NT2/D1 (cell line): Measurements from ENCODE around the gene LRMDA.
"Not testable (repeated sequence)": the region's sequence is repeated elsewhere in the genome, so short reads cannot be mapped to it uniquely, and the experiment has no call there.

Experiments used
- DNase-seq: peaks from one replicate; pipeline ENCODE4 v3.0.0-alpha.2; 2011; ENCODE audit warnings: low read depth, low spot score
- H3K27me3 ChIP-seq: 2 replicates; pipeline ENCODE4 v1.6.0; 2011; ENCODE audit warnings: mild to moderate bottlenecking; ENCODE audit not compliant: insufficient read length, insufficient read depth
- H3K36me3 ChIP-seq: 2 replicates; pipeline ENCODE4 v1.6.1; 2011; ENCODE audit warnings: mild to moderate bottlenecking, low read length, mixed read lengths; ENCODE audit not compliant: insufficient read depth, insufficient read length
- H3K4me1 ChIP-seq: 2 replicates; pipeline ENCODE4 v1.5.1; 2011; ENCODE audit not compliant: insufficient read depth, insufficient read length
- H3K4me3 ChIP-seq: 2 replicates; pipeline ENCODE4 v1.5.1; 2011; ENCODE audit warnings: low read depth; ENCODE audit not compliant: insufficient read length
- H3K9ac ChIP-seq: 2 replicates; pipeline ENCODE4 v1.6.0; 2011; ENCODE audit warnings: low read depth; ENCODE audit not compliant: insufficient read length
- H3K9me3 ChIP-seq: 2 replicates; pipeline ENCODE4 v1.5.1; 2011; ENCODE audit warnings: mild to moderate bottlenecking, low read length; ENCODE audit not compliant: insufficient read depth
- SUZ12 ChIP-seq: IDR thresholded peaks from 2 replicates; pipeline ENCODE4 v1.6.1; 2011; ENCODE audit not compliant: insufficient read length, insufficient read depth; ENCODE audit errors: extremely low read depth
- YY1 ChIP-seq: IDR thresholded peaks from 2 replicates; pipeline ENCODE4 v1.6.1; 2011; ENCODE audit not compliant: insufficient read length, insufficient read depth
- ZNF274 ChIP-seq: IDR thresholded peaks from 2 replicates; pipeline ENCODE4 v1.6.1; 2011; ENCODE audit warnings: mild to moderate bottlenecking, low read depth, low read length

Gene LRMDA

GRCh38 chr10:75596930-75597620 lies 165.7 kb downstream of the LRMDA start:
- Histone ChIP-seq H3K27me3 (peaks cover 30% of the 10 kb centered on the region), H3K36me3 (no peaks in the 10 kb centered on the region), H3K9ac (no peak overlapping the region), H3K4me1 (peaks cover 5% of the 10 kb centered on the region), H3K4me3 (no peak overlapping the region), H3K9me3 (no peaks in the 10 kb centered on the region)
- TF ChIP-seq YY1 (no peak), ZNF274 (no peak)
- no peak for DNase-seq

GRCh38 chr10:75597773-75598440 lies 166.5 kb downstream of the LRMDA start:
- peaks cover 5% of the 10 kb centered on the region for H3K4me1 ChIP-seq
- DNase-seq, result no peak
- TF ChIP-seq ZNF274, result no peak
- TF ChIP-seq YY1, result no peak
- TF ChIP-seq SUZ12, result no peak
- no peak overlapping the region for H3K4me3 ChIP-seq
- H3K9me3 ChIP-seq, result no peaks in the 10 kb centered on the region
- H3K9ac ChIP-seq, result no peak overlapping the region
- no peaks in the 10 kb centered on the region for H3K36me3 ChIP-seq
- peaks cover 38% of the 10 kb centered on the region for H3K27me3 ChIP-seq

- H3K9me3 ChIP-seq, result no peaks in the 10 kb centered on the region
- H3K9ac ChIP-seq, result no peak overlapping the region
- no peak for DNase-seq
- H3K4me3 ChIP-seq, result no peak overlapping the region
- H3K4me1 ChIP-seq, result peaks cover 5% of the 10 kb centered on the region
- H3K27me3 ChIP-seq, result peaks cover 49% of the 10 kb centered on the region
- TF ChIP-seq YY1 (no peak), SUZ12 (no peak), ZNF274 (no peak)
- no peaks in the 10 kb centered on the region for H3K36me3 ChIP-seq
Observed at GRCh38 chr10:75598998-75599397, 167.6 kb downstream of the LRMDA start.

- peaks cover 60% of the 10 kb centered on the region for H3K27me3 ChIP-seq
- TF ChIP-seq YY1 (no peak), SUZ12 (no peak), ZNF274 (no peak)
- H3K9ac ChIP-seq, result no peak overlapping the region
- H3K9me3 ChIP-seq, result no peaks in the 10 kb centered on the region
- peaks cover 5% of the 10 kb centered on the region for H3K4me1 ChIP-seq
- DNase-seq, result peak; percentile 23
- no peak overlapping the region for H3K4me3 ChIP-seq
- H3K36me3 ChIP-seq, result no peaks in the 10 kb centered on the region
Observed at GRCh38 chr10:75599875-75600648, 168.6 kb downstream of the LRMDA start.

GRCh38 chr10:75600833-75601232 lies 169.4 kb downstream of the LRMDA start:
- no peak overlapping the region for H3K9ac ChIP-seq
- H3K9me3 ChIP-seq, result no peaks in the 10 kb centered on the region
- H3K27me3 ChIP-seq, result peaks cover 67% of the 10 kb centered on the region
- no peak for TF ChIP-seq YY1
- TF ChIP-seq SUZ12, result no peak
- no peak for TF ChIP-seq ZNF274
- peaks cover 5% of the 10 kb centered on the region for H3K4me1 ChIP-seq
- no peak overlapping the region for H3K4me3 ChIP-seq
- H3K36me3 ChIP-seq, result no peaks in the 10 kb centered on the region
- no peak for DNase-seq

GRCh38 chr10:75602341-75602740 lies 170.9 kb downstream of the LRMDA start:
- Histone ChIP-seq H3K9me3 (no peaks in the 10 kb centered on the region), H3K4me1 (peaks cover 5% of the 10 kb centered on the region), H3K27me3 (peaks cover 67% of the 10 kb centered on the region), H3K4me3 (no peak overlapping the region), H3K9ac (no peak overlapping the region), H3K36me3 (no peaks in the 10 kb centered on the region)
- no peak for DNase-seq
- TF ChIP-seq ZNF274 (no peak), SUZ12 (no peak), YY1 (no peak)

GRCh38 chr10:75605096-75605495 lies 173.7 kb downstream of the LRMDA start:
- no peak for DNase-seq
- no peak overlapping the region for H3K9ac ChIP-seq
- no peak for TF ChIP-seq YY1
- TF ChIP-seq ZNF274, result no peak
- TF ChIP-seq SUZ12, result no peak
- no peaks in the 10 kb centered on the region for H3K9me3 ChIP-seq
- no peak overlapping the region for H3K4me3 ChIP-seq
- H3K27me3 ChIP-seq, result peaks cover 43% of the 10 kb centered on the region
- peaks cover 5% of the 10 kb centered on the region for H3K4me1 ChIP-seq
- H3K36me3 ChIP-seq, result no peaks in the 10 kb centered on the region

- H3K4me3 ChIP-seq, result not testable (repeated sequence)
Observed at GRCh38 chr10:75605795-75606194, 174.4 kb downstream of the LRMDA start.

More at GRCh38 chr10:75605795-75606194, 174.4 kb downstream of the LRMDA start:
- not testable (repeated sequence) for H3K9me3 ChIP-seq, DNase-seq, H3K36me3 ChIP-seq, H3K4me1 ChIP-seq, H3K9ac ChIP-seq
- peaks cover 43% of the 10 kb centered on the region for H3K27me3 ChIP-seq
